Stimulated activated CD8-positive, alpha-beta memory T cell treated with anti-CD3 and anti-CD28 coated beads, Interleukin-12 subunit alpha, Interleukin-12 subunit beta, amount 100 ng/mL, for 24 hours (primary cell): Measurements from ENCODE around the gene INO80B.
"Not testable (repeated sequence)": the region's sequence is repeated elsewhere in the genome, so short reads cannot be mapped to it uniquely, and the experiment has no call there.

Experiments used
- DNase-seq: peaks from one replicate; pipeline ENCODE4 v3.0.0-alpha.2; 2020; ENCODE audit errors: extremely low read depth

The INO80B gene

DNA sequence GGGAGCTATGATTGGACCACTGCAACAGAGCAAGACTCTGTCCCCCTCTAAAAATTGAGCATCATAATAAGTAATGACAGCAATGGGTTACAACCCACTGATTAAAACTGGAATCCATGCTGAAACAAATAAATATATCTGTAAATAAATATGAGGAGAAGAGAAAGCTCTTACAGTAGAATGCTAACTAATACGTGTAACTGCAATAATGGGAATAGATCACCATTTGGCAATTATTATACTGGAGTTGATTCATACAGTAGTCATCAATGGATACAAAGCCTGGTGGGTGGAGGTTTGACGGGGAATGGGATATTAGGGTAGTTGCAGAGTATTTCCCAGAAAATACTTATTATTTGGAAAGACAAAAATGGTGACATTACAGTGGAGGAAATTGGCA is 6.1 kb upstream of the INO80B start:
- DNase-seq: no peak

DNA sequence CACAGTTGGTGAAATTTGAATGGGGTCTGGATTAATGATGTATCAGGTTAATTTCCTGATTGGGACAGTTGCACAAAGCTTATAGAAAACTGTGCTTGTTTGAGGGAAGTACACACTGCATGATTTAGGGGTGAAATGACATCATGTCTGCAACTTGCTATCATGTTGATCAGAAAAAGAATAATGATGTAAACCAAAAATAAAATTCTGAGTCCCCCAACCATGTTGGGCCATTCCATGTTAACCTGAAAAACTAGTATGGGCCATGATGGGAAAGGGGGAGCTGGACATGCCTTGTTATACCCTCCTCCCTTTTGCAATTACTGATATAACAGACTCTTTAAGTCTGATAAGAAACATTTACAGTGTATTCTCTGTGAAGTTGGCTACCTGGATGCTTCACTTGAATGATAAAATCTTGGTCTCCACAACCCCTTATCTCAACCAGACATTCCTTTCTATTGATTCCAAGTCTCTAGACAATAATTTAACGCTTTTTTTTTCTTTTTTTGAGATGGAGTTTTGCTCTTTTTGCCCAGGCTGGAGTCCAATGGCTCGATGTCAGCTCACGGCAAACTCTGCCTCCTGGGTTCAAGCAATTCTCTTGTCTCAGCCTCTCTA is 4.2 kb upstream of the INO80B start:
- DNase-seq: no peak

DNA sequence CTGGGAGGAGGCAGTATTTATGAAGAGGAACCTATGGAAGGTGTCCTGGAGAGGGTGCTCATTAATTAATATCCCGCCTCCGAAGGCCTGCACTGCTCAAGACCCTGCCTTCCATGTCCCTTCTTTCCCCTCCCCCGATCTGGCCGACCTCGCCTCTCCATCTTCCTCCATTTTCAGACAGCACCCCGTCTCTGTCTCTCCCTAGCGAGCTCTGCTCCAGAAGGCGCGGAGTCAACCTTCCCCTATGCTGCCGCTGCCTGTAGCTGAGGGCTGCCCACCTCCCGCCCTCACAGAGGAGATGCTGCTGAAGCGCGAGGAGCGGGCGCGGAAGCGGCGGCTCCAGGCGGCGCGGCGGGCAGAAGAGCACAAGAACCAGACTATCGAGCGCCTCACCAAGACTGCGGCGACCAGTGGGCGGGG is 2.3 kb downstream of the INO80B start:
- no peak for DNase-seq

DNA sequence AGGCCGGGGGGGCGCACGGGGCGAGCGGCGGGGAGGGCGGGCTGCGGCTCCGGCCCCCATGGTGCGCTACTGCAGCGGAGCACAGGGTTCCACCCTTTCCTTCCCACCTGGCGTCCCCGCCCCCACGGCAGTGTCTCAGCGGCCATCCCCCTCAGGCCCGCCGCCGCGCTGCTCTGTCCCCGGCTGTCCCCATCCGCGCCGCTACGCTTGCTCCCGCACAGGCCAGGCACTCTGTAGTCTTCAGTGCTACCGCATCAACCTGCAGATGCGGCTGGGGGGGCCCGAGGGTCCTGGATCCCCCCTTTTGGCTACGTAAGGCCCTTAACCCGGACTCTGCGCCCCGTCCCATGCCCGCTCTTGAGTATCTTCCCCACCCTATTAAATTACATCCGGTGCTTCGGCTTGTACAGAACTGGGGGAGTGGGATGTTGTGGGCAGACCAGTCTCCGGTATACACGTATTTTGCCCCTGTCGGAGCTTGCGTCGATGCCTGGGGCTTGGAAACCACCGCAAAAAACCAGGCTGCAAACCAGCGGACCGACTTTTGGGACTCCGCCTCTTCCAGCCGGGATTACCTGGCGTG is 2.8 kb downstream of the INO80B start:
- peak; percentile 68 for DNase-seq

DNA sequence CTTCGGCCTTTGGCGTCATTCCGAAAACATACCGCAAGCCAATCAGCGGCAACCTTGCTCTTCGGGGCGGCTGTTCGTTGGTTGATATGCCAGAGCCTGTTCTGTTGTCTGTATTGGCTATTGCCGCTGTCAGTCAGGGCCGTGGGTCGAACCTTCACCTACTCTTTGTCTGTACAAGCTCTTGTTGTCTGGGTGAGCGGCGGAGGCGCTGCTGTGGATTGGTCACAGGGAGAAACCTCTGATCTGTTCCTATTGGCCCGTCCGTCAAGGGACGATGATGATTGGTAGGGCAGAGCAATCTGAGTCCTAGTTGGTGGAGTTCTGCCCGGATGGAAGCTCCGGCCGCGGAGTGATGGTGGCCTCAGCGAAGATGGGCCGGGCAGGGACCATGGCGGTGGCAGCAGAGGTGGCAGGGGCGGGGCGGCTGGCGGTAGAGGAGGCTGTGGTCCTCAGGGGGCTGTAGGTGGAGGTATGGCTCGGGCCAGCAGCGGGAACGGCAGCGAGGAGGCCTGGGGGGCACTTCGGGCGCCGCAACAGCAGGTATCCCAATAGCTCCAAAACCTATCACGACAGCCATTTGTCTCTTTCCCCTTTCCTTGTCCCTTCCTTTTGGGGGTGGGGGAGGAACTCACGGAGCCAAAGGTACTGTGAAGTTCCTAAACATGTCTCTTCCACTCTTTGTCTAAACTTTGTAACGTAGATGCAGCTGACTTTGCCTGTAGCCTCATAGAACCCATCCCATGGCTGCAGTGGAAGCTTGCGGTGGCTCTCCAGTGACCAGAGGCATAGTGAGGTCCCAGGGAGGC is 3.4 kb downstream of the INO80B start, which contains the start of gene WBP1:
TSS of gene WBP1 (plus strand) at position 307 of the 806 bp plus-strand sequence. CDS start at position 472, 165 bp downstream.
- DNase-seq: peak; percentile 97

DNA sequence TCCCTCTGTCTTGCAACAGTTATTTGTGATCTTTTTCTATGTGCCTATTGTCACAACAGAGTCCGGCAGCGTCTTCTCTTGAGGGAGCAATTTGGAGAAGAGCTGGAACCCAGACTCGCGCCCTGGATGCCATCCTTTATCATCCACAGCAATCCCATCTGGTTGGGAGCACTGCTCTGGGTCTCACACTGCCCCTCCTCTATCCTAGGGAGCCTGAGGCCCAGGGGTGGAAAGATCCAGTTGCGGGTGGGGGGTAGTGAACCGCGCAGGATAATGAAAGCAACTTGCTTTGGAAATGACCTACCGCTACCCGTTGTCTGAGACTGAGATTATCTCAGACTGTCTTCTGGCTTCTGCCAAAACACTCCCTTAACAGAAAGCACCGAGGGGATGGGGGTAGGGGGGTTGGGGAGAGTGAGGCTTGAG is 4.1 kb downstream of the INO80B start:
- no peak for DNase-seq

DNA sequence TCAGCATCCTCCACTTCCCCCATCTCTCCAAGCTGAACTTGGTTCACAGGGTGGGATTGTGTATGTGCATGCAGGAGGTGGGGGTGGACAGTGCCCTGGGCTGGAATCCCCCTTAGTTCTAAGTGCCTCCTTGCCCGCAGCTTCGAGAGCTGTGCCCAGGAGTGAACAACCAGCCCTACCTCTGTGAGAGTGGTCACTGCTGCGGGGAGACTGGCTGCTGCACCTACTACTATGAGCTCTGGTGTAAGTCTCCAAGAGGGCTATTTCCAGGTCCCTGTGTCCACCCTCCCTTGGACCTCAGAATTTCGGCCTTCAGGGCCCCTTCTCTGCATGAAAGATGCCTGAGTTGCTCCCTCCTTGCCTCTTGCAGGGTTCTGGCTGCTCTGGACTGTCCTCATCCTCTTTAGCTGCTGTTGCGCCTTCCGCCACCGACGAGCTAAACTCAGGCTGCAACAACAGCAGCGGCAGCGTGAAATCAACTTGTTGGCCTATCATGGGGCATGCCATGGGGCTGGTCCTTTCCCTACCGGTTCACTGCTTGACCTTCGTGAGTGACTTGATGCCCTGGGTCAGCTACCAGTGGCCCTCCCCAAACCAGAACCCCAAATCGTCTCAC is 4.7 kb downstream of the INO80B start:
- DNase-seq: not testable (repeated sequence)

DNA sequence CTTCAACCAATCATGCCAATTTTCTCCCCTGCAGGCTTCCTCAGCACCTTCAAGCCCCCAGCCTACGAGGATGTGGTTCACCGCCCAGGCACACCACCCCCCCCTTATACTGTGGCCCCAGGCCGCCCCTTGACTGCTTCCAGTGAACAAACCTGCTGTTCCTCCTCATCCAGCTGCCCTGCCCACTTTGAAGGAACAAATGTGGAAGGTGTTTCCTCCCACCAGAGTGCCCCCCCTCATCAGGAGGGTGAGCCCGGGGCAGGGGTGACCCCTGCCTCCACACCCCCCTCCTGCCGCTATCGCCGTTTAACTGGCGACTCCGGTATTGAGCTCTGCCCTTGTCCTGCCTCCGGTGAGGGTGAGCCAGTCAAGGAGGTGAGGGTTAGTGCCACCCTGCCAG is 5.3 kb downstream of the INO80B start:
- DNase-seq: not testable (repeated sequence)

DNA sequence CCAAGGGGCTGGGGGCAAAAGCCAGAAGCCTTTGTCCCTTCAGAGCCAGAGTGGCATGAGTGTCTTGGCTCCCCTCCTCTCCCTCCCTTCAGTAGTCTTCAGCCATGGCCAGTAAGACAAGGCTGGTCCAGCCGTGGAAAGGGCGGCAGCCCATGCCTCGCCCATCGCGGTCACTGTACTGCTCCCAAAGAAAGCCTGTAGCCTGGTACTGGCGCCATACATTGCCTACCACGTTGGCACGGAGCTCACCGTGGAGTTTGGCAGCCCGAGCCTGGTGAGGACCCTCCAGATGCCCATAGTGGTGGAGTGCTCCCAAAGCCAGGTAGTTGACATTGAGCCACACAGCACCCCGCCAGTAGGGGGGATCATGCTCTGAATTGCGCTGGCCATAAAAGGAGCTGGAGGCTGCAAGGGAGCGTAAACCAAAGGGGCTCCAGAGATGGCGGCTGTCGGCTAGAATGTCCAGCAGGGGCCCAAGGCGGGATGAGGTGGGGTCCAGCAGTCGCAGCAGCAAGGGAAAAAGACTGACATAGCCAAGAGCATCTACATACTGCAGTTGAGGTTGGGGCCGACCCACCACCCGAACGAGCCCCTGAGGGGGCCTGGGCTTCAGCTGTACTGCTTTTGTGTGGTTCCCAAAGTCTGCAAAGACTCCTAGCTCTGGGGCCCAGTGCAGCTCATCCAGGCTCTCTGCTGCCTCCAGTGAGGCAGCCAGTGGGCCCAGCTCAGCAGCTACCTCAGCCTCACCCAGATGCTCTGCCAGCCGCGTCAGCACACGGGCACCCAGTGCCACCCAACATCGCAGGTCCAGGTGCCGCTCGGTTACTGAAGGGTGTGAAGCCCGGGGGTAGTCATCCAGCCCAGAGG is 6.5 kb downstream of the INO80B start:
- DNase-seq: no peak

DNA sequence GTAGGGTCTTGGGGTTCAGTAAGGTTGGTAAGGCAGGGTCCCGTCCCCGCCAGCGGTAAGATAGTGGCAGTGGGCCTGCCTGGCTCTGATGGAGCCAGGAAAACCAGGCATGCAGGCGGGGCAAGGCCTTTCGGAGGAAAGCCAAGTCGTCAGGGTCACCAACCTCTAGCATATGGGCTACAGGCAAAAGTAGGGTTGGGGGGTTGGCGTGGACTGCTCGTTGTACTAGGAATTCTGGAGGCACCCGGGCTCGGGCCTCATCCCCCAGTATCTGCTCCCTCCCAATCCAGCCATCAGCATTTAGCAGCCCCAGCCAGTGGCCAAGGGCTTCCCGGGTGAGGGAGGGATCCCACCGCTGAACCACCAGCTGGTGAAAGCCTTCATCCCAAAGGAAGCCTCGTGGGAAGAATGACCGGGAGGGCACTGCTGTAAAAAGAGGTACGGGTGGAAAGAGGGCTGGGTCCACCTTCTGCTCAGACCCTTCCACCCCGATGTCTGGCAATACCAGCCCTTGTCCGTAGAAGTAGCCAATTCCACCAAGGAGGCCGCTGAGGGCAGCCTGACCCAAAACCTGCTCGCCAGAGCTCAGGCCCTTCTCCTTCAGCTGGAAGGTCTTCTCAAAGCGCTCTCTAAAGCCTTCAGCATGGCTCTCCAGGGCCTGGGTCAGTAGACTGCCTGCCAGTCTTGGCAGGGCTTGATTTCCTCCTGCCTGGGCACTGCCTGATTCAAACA is 7.3 kb downstream of the INO80B start:
- DNase-seq: no peak

DNA sequence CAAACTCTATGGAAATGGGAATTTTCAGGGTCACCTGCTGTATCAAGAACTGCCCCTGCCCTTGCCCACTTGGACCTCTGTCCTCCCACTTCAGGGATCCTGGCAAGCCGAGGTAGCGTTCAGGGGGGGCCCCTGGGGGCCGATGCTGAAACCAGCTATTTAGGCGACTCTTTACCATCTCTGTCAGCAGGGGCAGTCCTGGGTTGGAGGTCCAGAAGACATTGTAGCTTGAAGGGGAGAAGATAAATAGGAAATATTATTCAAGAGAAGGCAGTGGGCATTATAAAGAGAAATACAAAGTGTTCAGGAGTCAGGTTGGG is 7.9 kb downstream of the INO80B start:
- no peak for DNase-seq

DNA sequence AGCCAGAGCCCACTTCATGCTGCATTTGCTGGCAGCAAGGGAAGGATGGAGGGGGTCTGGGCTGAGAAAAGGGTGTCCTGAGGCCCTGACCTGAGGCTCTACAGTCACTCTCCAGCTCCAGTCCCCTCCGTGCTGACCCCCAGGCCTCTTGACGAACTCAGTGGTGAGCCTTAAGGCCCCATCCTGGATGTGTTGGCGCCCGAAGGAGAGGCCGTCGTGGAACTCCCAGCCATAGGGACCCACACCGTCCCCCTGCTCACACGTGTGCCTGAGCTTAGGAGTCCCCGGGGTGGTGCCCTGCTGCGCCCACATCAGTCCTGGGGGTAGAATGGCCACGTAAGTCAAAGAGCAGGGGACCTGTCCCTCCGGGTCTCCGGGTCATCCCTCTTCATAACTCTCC is 9.5 kb downstream of the INO80B start:
- DNase-seq: no peak

DNA sequence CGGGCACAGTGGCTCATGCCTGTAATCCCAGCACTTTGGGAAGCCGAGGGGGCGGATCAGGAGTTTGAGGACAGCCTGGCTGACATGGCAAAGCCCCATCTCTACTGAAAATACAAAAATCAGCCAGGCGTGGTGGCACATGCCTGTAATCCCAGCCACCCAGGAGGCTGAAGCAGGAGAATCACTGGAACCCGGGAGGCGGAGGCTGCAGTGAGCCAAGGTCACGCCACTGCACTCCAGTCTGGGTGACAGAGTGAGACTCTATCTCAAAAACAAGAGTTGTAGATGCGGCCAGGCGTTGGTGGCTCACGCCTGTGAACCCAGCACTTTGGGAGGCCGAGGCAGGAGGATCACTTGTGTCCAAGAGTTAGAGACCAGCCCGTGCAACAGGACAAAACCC is 15.9 kb downstream of the INO80B start:
- DNase-seq: not testable (repeated sequence)

DNA sequence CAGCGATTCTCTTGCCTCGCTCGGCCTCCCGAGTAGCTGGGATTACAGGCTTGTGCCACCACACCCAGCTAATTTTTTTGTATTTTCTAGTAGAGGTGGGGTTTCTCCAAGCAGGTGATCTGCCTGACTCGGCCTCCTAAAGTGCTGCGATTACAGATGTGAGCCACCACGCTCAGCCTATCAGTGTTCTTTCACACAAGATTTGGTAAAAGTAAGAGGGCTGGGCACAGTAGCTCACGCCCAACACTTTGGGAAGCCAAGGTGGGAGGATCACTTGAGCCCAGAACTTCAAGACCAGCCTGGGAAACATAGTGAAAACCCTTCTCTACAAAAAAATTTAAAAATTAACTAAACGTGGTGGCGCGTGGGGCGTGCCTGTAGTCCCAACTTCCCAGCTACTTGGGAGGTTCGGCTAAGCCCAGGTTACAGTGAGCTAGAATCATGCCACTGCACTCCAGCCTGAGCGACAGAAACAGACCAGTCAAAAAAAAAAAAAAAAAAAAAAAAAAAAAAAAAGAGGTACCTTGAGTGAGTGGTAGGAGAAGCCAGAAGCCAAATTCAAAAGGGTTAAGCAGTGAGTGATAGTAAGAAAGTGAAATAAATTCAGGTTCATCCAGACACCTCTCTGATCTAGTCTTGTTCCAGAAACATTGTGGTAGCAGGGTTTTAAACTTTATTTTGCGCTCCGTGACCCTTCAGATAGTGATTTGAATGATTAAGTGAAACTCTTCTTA is 16.6 kb downstream of the INO80B start:
- no peak for DNase-seq

DNA sequence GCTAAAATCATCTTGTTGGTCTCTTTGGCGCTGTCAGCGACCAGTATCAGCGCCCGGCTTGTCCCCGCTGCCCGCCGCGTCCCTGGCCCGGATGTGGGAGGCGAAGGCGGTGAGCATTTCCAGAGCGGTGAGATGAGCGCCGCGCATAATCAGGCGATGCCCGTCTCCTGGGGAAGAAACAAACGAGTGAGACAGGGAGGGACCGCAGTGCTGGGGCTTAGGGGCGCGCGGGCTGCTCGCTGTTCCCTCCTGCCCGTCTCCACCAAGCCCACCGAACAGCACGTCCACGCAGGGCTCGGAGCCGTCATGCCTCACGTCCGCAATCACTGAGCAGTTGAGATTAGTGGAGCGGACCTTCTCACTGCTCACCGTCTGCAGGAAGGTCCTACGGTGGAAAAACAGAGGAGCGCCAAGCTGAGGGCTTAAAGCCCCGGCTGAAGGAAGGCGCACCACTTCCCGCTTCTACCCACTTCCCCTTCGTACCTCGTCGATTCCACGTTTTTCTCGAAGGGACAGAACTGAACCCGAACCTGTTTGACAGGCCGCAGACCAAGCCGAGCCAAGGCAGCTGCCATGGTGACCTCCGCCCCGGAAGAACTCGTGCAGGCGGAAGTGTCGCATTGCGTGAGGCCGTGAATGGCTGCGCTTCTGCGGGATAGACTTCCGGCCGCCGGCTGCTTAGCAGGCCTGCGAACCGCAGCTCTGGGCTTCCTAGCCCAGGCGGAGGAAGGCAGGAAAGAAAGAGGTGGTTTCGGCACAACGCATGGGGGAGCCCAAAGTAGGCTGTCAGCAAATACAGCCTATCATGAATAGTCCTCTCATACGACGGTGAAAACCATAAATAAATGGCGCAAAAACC is 17.4 kb downstream of the INO80B start, which contains the start of gene MRPL53:
TSS of gene MRPL53 (minus strand) at position 595 of the 859 bp plus-strand sequence. CDS start at position 575, 20 bp downstream.
- DNase-seq: peak; percentile 87

DNA sequence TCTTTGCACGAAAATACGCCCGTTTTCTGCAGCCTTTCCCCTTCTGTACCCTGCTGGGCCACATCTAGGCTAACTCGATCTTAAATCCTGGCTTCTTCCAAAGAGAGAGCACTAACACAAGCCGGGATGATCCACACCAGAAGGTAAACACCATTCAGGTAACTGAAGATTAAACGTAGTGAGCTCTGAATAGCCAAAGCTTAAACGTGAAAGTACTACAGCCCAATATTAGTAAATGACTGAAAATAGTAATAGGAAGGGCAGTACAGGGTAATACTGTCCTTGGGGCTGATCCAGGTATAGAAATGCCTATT is 18.0 kb downstream of the INO80B start:
- DNase-seq: no peak

DNA sequence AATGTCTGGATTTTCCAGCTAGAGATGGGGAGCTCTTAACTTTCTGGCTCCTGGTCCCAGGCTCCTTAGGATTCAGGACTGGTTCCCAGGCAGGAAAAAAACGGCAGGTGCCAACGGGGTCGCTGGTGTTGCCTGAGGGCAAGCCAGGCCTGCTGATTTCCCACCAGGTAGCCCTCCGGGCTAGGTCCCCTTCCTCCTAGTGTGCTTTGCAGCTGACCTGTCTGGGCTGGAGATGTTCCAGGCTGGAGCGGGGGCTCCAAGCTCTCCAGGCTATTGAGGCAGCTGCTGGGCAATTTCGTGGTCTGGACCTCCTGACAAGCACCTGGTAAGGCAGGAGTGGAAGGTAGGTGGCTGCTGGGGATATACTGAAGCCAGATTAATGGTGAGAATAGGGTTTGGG is 19.6 kb downstream of the INO80B start:
- DNase-seq: no peak

DNA sequence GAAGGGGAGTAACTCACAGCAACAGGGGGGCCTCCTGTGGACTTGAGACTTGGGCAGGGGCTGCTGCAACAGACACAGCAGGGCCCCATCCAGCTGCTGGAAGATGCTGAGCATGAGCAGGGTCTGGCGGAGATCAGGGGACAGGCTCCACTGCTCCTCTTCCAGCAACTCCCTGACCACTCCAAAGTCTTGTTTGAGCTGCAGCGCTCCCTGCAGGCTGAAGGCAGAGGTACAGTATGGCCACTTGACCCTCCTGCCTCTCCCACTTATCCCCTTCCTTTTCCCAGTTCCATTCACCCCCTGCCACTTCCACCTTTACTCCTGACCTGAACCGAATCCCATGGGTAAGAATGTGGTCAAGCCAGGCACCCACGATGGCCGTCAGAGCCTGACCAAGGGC is 20.0 kb downstream of the INO80B start:
- no peak for DNase-seq

DNA sequence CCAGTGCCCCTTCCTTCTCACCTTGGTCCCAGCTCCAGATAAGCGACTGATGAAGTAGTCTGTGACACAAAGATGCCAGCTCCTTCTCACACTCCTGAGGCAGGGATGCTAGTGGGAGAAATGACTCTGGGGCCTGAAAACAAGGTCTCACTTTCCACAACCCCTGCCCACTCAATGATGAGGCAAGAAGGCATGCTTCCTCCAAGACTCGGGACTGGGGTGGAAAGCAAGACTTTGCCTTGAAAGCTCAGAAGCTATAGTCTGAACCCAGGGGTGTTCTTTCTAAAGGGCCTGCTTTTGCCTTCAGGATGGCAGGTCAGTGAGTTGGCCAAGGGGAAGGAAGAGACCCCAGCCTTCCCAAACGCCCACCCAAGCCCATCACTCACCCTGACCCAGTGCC is 26.5 kb downstream of the INO80B start:
- DNase-seq: no peak
